A673 (cell line): ENCODE results near the gene DES.

Source experiments
- EZH2 ChIP-seq: fragments of 200-600 bp; sonication (generic); IDR thresholded peaks from 2 replicates; pipeline ENCODE4 v1.6.1; 2017; ENCODE audit warnings: borderline replicate concordance, low read depth, mild to moderate bottlenecking, mixed read lengths, antibody characterized with exemption, low read length; ENCODE audit not compliant: poor library complexity, severe bottlenecking
- TF ChIP-seq, protein P1 (sequence below): fragments of 300-800, 200-600 bp; sonication (generic); conservative IDR thresholded peaks from 2 replicates; pipeline ENCODE4 v1.5.1; 2017; ENCODE audit warnings: low read depth, mild to moderate bottlenecking, antibody characterized with exemption, low read length, moderate library complexity, mixed read lengths

DNA sequence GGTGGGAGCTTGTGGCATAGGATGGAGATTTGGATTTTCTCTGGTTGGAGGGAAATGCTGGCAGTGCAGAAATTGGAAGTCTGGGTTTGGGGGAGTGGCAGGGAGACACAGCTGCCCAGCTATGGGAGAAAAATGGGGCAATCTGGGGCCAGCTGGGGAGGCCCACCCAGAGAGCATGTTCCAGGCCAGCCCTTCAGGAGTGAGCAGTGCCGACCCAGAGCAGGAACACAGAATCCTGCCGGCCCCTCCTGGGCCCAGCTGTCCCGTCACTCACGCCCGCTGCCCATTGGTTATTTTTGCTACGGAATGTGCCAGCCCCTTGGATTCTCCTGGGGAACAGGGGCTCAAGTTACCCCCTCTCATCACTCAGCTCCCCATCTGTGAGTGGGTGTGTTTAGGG lies 21.3 kb downstream of the DES start:
- TF ChIP-seq, protein P1, sequence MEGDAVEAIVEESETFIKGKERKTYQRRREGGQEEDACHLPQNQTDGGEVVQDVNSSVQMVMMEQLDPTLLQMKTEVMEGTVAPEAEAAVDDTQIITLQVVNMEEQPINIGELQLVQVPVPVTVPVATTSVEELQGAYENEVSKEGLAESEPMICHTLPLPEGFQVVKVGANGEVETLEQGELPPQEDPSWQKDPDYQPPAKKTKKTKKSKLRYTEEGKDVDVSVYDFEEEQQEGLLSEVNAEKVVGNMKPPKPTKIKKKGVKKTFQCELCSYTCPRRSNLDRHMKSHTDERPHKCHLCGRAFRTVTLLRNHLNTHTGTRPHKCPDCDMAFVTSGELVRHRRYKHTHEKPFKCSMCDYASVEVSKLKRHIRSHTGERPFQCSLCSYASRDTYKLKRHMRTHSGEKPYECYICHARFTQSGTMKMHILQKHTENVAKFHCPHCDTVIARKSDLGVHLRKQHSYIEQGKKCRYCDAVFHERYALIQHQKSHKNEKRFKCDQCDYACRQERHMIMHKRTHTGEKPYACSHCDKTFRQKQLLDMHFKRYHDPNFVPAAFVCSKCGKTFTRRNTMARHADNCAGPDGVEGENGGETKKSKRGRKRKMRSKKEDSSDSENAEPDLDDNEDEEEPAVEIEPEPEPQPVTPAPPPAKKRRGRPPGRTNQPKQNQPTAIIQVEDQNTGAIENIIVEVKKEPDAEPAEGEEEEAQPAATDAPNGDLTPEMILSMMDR = no peak
- no peak for TF ChIP-seq EZH2
